ENCODE data around the gene FOXP1. TPM values are rescaled to one million over a fixed set of nuclear protein-coding genes. Genes with fewer than 3 reads are reported as not detected.

Gene FOXP1
- total and polyA plus RNA-seq, 9 of the 15 experiments (the other 6 are each of a cell fraction or from before 2014, with no cell fraction given): 7.7 to 34.5 (median 13.7) TPM

- TF ChIP-seq, protein P1, sequence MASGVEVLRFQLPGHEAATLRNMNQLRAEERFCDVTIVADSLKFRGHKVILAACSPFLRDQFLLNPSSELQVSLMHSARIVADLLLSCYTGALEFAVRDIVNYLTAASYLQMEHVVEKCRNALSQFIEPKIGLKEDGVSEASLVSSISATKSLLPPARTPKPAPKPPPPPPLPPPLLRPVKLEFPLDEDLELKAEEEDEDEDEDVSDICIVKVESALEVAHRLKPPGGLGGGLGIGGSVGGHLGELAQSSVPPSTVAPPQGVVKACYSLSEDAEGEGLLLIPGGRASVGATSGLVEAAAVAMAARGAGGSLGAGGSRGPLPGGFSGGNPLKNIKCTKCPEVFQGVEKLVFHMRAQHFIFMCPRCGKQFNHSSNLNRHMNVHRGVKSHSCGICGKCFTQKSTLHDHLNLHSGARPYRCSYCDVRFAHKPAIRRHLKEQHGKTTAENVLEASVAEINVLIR (CRISPR knock-in tag; IDR thresholded peaks at IDR 0.05): no peak
- TF ChIP-seq CREBBP (IDR thresholded peaks at IDR 0.05; ENCODE audit: low read depth, low read length) (no peak), SETDB1 (IDR thresholded peaks at IDR 0.05; ENCODE audit: low read length) (no peak)
Measured at GRCh38 chr3:71299160-71299559, 284.4 kb downstream of the FOXP1 start (continued).

DNA sequence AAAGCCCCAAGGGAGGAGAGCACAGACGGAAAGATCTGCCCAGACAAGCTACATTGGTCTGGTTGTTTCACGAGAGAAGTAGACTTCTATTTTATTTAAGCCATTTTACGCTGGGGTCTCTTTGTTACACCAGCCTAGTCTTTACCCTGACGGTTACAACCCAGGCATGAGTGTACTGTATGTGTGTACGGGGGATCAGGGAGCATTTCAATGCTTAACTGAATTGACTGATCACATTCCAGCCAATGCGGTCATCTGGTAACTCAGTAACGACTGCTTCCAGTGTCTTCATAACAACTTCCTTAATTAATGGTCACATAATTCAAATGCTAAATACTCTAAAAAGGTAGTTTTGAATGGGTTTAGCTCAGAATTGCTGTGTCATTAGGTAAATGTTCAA, 288.6 kb downstream of the FOXP1 start:
- intact Hi-C loops (cut with micrococcal nuclease): no loop called here
- no peaks in the 10 kb centered on the region for H3K36me3 ChIP-seq (ENCODE audit: control insufficient read depth, insufficient read depth, low read length)
- ATAC-seq: no peak

More for the DNA sequence above, 288.6 kb downstream of the FOXP1 start:
- FAIRE-seq (no peak), DNase-seq (ENCODE audit: extremely low read depth in 1 of 4, low spot score in 3 of 4) (no peak)
- no peaks in the 10 kb centered on the region for H3K27me3 ChIP-seq (ENCODE audit: control insufficient read depth in 2 of 2, insufficient read depth in 2 of 2, low read length in 2 of 2)
- no peaks in the 10 kb centered on the region for H3K9me1 ChIP-seq (ENCODE audit: control insufficient read depth, insufficient read depth, low read length)
- TF ChIP-seq KLF13 (tag; IDR thresholded peaks at IDR 0.05; ENCODE audit: borderline replicate concordance, low read depth): no peak
- no peak for TF ChIP-seq RBM25 (IDR thresholded peaks at IDR 0.05; ENCODE audit: low read depth, low read length, severe bottlenecking)
- TF ChIP-seq ZNF274 (IDR thresholded peaks at IDR 0.05; ENCODE audit: borderline replicate concordance, low read depth, low read length): no peak
- no peak for TF ChIP-seq PRMT5 (CRISPR knock-in tag; IDR thresholded peaks at IDR 0.05)
- TF ChIP-seq CTCFL (IDR thresholded peaks at IDR 0.05; ENCODE audit: borderline replicate concordance, insufficient read depth, low read depth, low read length, poor library complexity, severe bottlenecking): no peak
- TF ChIP-seq ZKSCAN8 (CRISPR knock-in tag; IDR thresholded peaks at IDR 0.05): no peak
- TF ChIP-seq ZC3H4 (CRISPR knock-in tag; IDR thresholded peaks at IDR 0.05; ENCODE audit: borderline replicate concordance): no peak
- TF ChIP-seq HDAC2 (IDR thresholded peaks at IDR 0.05): no peak
- no peak for TF ChIP-seq MTA3 (IDR thresholded peaks at IDR 0.05; ENCODE audit: borderline replicate concordance)
- TF ChIP-seq, protein P2, sequence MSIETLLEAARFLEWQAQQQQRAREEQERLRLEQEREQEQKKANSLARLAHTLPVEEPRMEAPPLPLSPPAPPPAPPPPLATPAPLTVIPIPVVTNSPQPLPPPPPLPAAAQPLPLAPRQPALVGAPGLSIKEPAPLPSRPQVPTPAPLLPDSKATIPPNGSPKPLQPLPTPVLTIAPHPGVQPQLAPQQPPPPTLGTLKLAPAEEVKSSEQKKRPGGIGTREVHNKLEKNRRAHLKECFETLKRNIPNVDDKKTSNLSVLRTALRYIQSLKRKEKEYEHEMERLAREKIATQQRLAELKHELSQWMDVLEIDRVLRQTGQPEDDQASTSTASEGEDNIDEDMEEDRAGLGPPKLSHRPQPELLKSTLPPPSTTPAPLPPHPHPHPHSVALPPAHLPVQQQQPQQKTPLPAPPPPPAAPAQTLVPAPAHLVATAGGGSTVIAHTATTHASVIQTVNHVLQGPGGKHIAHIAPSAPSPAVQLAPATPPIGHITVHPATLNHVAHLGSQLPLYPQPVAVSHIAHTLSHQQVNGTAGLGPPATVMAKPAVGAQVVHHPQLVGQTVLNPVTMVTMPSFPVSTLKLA (conservative IDR thresholded peaks at IDR 0.05): no peak
- no peak for TF ChIP-seq CHCHD3 (CRISPR knock-in tag; IDR thresholded peaks at IDR 0.05)
- no peaks in the 10 kb centered on the region for H3K9me3 ChIP-seq (replicated peaks; ENCODE audit: control insufficient read depth, insufficient read depth, low read depth, low read length)
- WGBS (ENCODE audit: insufficient coverage, low coverage, missing lambda C conversion rate): 75% methylated on average over 7 of the region's 7 CpGs
- ChIA-PET CTCF (ENCODE audit: low intra/inter-chr PET ratio) (no interaction called here), POLR2A (no interaction called here)
- no peaks in the 10 kb centered on the region for H4K20me1 ChIP-seq (replicated peaks; ENCODE audit: control insufficient read depth, insufficient read depth, low read length)
- in situ Hi-C loops (cut with MboI): no loop called here
- no peak overlapping the region for H3K4me2 ChIP-seq (ENCODE audit: insufficient read depth, low read length)
- no peak overlapping the region for H3K4me3 ChIP-seq
- no peak overlapping the region for H2AFZ ChIP-seq (ENCODE audit: low read depth, low read length)
- no peak overlapping the region for H3K27ac ChIP-seq (ENCODE audit: extremely low read depth, low read depth, low read length)
- no TSS peak for BruUV-seq (replicated peaks)
- no peaks in the 10 kb centered on the region for H3K4me1 ChIP-seq (replicated peaks in 1 of 2; ENCODE audit: control insufficient read depth in 2 of 2, insufficient read depth in 2 of 2, low read length in 2 of 2)
- H3K79me2 ChIP-seq (ENCODE audit: control insufficient read depth, insufficient read depth, low read length): no peaks in the 10 kb centered on the region
- H3K9ac ChIP-seq (ENCODE audit: insufficient read depth in 1 of 2, low read depth in 2 of 2, low read length in 2 of 2): no peak overlapping the region
